ENCODE measurements around the gene ADGRD1. TPM values are rescaled to one million over a fixed set of nuclear protein-coding genes. Genes with fewer than 3 reads are reported as not detected.
"Not testable (repeated sequence)": the region's sequence is repeated elsewhere in the genome, so short reads cannot be mapped to it uniquely, and the experiment has no call there.

ADGRD1 gene
- 10 to 100 TPM in 2 of 3 donors, 1 to 10 TPM in 1; 3.3 to 11.0 (median 10.3) TPM for polyA plus RNA-seq

DNA sequence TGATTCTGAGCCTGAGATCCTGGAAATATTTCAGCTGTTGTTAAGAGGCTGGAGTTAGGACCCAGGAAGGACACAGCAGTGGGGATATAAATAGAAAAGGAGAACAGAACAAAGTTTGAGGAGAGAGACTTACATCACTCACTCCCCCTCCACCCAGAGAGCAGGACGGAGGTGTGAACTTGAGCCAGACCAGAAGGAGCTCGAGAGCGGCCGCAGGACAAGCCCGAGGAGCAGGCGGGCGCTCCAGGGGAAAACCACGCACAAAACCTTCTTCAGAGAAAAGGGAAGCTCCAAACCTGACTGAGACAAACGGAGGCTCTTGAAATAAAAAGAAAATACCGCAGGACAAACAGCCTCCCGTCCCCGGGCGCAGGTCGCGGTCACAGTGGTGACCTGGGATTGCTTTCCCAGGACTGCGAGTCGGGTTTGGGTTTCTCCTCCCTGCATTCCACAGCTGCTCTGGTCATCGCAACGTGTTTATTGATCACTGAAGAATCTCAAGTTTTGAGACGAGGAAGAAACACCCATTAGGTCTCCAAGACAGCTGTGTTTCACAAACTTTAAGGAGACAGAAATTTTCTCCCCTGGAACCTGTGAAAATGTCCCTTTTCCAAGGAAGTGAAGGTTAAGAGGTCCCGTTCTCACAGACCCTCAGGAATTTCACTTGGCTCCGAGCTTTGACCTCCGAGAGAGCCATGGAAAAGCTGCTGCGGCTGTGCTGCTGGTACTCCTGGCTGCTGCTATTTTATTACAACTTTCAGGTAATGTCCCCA, at the start of gene ADGRD1:
Gene ADGRD1 (plus strand): TSS at position 137 of the 773 bp plus-strand sequence. CDS start 559 bp downstream, at position 696.
- WGBS, 3 donors = 4 to 5% (median 5%) methylated on average over 24 of the region's 24 CpGs
- no peak within 1 kb of the TSS for H3K27ac ChIP-seq (ENCODE audit: low read depth, low read length)

DNA sequence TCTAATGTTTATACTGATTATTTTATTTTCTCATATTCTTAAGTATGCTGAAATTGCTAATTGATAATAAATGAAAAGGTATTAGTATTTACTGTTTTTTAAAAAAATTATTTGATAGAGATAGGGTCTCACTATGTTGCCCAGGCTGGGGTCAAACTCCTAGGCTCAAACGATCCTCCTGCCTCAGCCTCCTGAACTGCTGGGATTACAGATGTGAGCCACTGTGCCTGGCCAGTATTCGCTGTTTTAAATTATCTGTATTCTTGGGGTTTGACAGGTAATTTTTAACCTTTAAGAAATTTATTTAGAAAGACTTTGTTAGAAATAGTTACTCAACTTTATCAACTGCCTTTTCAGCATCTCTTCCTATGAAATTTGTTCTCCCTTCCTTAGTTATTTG, 49.6 kb upstream of the ADGRD1 start:
- no peak overlapping the region for H3K27ac ChIP-seq (ENCODE audit: low read depth, low read length)
- WGBS, 3 donors = 78 to 92% (median 87%) methylated on average over 2 of the region's 2 CpGs

DNA sequence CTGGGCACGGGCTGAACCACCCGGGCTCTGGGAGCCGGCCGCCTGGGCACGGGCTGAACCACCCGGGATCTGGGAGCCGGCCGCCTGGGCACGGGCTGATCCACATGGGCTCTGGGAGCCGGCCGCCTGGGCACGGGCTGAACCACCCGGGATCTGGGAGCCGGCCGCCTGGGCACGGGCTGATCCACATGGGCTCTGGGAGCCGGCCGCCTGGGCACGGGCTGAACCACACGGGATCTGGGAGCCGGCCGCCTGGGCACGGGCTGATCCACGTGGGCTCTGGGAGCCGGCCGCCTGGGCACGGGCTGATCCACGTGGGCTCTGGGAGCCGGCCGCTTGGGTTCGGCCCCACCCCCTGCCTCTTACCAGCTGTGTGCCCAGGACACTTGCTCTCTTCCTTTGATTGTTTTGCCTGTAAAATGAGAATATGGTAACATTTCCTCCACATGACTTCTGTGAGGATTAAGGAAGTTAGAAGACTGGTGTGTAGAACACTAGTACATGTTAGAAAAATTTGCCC, 48.7 kb upstream of the ADGRD1 start:
- 85 to 94% (median 86%) methylated on average over 22 to 31 of the region's 31 CpGs for WGBS, 3 donors

DNA sequence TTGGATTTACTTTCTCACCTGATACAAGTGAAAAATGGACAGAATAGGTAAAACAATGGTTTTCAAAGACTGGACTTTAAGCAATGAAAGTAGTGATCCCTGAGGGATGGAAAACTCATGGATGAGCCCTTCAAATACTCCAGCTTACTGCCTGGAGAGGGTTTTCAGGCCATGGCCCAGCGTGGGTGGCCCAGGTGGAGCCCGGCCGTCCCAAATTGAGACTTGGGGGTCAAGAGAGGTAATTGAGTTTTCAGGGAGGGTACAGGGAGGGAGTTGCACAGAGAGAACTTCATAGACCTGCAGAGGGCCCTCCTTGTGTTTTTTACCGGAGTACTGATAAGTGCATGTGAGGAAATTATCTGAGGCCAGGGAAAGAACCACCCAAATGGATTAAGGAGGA, 44.6 kb upstream of the ADGRD1 start:
- 82 to 93% (median 91%) methylated on average over 4 of the region's 4 CpGs for WGBS, 3 donors
- no peak overlapping the region for H3K27ac ChIP-seq (ENCODE audit: low read depth, low read length)

More for the DNA sequence above, 48.7 kb upstream of the ADGRD1 start:
- not testable (repeated sequence) for H3K27ac ChIP-seq (ENCODE audit: low read depth, low read length)

DNA sequence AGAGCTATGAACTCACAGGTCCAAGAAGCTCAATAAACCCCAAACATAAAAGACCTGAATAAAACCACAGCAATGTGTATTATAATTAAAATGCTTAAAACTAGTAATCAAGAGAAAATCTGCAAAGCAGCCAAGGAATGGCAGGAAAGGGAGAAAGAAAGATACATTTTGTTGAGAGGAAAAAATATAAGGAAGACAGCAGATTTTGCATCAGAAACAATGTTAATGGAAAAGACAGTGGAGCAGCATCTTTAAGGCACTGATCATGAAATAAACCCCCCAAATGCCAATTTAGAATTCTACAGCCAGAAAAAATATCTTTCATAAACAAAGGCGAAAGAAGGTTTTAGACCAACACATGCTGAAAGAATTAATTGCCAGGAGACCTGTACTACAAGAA, 42.5 kb upstream of the ADGRD1 start:
- H3K27ac ChIP-seq (ENCODE audit: low read depth, low read length) = no peak overlapping the region
- 5 to 44% (median 35%) methylated on average over 1 of the region's 1 CpG for WGBS, 3 donors

DNA sequence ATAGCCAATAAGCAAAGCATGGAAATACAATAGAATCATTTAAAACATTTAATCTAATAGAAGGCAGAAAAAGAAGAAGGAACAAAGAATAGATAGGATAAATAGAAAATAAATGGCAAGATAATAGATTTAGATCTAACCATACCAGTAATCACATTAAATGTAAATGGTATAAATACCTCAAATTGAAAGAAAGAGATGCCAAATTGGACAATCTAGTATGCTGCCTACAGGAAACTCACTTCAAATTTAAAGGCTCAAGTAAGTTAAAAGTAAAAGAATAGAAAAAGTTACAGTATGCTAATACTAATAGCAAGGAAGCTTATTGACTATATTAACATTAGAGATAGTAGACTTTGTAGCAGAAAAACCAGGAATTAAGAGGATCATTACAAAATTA, 41.8 kb upstream of the ADGRD1 start:
- no peak overlapping the region for H3K27ac ChIP-seq (ENCODE audit: low read depth, low read length)

DNA sequence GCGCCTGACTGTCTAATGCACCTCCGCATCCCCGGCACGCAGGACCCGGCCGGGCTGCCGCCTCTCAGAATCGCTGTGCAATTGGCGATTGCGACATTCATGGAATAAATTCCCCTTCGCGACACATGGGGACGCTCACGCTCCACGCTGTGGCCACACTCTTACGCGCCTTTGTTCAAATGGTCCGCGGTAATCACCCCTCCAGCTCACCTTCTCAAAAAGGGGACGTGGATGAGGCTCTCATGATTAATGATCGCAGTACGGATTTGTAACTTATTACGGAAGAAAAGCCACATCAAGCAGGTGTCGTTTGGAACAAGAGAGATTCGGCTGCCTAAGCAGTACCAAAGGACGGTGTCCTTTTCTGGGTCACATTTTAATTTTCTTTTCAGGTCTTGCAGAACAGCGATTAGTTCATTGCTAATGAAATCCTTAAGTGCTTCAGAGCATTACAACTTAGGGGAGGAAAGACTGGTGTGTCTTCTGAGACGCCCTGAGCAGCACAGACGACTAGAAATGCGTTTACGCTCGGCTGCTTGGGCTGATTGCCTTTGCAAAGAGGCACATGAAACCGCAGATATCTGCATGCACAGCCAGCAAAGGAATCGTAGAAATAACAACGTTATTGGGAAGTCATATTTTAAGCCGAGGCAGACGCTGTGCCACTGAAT, 37.3 kb upstream of the ADGRD1 start:
- 10 to 18% (median 14%) methylated on average over 37 of the region's 37 CpGs for WGBS, 3 donors
- no peak overlapping the region for H3K27ac ChIP-seq (ENCODE audit: low read depth, low read length)

DNA sequence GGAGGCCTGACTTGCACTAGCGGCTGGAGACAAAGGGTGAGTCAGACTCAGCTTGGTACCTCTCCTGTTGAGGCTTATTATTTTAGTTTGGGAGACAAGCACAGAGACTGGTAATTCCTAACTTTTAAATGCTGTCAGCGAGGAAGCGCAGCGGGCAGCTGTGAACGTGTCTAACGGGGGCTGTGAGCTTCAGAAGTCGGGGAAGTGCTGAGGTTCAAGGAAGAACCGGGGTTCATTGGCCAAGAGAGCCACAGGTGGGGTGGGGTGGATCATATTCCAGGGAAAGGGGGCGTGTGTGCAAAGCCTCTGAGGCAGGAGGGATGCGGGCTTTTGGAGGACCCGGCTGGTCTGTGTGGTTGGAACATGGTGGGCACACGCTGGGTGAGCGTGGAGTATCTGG, 36.1 kb upstream of the ADGRD1 start:
- WGBS, 3 donors = 86 to 95% (median 92%) methylated on average over 13 of the region's 13 CpGs
- no peak overlapping the region for H3K27ac ChIP-seq (ENCODE audit: low read depth, low read length)

DNA sequence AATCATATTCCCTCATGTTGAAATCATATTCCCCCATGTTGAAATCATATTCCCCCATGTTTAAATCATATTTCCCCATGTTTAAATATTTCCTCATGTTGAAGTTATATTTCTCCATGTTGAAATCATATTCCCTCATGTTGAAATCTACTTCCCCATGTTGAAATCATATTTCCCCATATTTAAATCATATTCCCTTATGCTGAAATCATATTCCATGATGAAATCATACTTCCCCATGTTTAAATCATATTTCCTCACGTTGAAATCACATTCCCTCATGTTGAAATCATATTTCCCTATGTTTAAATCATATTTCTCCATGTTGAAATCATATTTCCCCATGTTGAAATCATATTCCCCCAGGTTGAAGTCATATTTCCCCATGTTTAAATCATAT, 34.6 kb upstream of the ADGRD1 start:
- no peak overlapping the region for H3K27ac ChIP-seq (ENCODE audit: low read depth, low read length)
- 41 to 45% (median 43%) methylated on average over 1 of the region's 1 CpG for WGBS, 3 donors

DNA sequence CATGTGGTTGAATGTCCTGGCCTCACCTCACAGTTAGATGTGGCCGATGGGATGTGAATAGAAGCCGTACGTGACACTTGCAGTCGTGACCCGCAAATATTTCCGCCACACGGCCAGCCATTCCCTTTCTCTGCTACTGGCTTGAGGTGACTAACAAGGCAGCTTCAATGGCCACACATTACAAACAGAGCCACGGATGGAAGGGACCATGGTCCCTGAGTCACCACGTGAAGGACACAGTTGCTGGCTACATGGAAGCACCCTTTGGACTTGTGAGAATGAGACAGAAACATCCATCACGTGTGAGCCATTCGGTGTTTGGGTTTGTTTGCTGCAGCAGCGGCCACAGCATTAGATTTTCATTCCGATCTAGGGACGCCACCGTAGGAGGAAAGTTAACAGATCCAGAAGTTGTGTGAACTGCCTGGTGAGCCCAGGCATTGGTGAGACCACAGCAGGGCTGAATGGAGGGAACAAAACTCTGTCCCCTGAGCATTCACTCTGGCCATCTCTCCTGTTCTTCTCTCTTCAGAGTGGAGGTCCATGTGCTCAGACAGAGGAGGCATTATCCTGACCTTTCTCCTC, 33.5 kb upstream of the ADGRD1 start:
- WGBS, 3 donors = 71 to 81% (median 73%) methylated on average over 15 of the region's 15 CpGs
- H3K27ac ChIP-seq (ENCODE audit: low read depth, low read length) = no peak overlapping the region

DNA sequence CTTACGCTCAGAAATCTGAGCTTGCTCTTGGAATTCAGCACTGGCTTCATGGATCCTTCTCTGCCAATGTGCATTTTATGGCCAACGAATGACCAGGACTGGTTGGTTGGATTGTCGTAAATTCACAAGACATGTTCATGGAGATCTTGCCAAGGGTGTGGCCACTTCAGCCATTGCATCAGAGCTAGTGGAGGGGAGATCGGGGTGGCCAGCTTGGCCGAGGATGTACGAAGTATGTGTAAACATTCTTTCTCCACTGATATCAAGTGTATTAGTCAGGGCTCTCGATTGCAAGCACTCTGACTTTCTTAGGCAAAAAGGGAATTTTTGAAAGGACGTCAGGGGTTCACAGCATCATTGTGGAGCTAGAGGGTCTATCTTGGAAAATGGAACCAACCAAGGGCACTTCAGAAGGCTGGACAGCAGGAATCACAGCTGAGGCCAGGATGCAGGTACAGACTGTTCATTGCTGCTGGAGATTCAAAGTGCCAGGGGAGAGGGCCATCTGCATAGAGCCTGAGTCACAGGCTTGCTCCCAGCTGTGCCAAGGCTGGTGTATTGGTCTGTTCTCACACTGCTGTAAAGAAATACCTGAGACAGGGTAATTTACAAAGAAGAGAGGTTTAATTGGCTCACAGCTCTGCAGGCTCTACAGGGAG, 32.9 kb upstream of the ADGRD1 start:
- no peak overlapping the region for H3K27ac ChIP-seq (ENCODE audit: low read depth, low read length)
- WGBS, 3 donors = 45 to 48% (median 46%) methylated on average over 8 of the region's 8 CpGs

DNA sequence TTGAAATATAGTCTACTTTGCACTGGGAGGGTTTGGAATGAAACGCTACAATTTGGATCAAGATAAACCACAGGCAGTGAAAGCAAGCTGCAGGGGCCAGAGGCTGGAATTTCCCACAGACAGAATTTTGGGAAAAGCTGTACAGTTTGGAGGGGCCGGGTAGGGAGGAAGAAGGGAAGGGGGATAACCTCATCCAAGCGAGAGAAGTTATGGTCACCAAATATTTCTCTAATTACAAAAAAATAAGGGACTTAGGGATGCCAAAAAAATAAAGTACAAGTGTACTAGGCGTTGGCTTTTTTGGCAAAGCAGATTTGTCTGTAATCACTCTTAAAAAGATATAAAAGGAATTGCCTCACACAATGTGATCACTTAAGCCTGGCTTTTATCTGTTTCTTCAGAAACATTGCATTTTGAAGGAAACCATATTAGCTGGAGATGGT, 31.2 kb upstream of the ADGRD1 start:
- WGBS, 3 donors = 43 to 48% (median 48%) methylated on average over 4 of the region's 4 CpGs
- H3K27ac ChIP-seq (ENCODE audit: low read depth, low read length) = no peak overlapping the region

DNA sequence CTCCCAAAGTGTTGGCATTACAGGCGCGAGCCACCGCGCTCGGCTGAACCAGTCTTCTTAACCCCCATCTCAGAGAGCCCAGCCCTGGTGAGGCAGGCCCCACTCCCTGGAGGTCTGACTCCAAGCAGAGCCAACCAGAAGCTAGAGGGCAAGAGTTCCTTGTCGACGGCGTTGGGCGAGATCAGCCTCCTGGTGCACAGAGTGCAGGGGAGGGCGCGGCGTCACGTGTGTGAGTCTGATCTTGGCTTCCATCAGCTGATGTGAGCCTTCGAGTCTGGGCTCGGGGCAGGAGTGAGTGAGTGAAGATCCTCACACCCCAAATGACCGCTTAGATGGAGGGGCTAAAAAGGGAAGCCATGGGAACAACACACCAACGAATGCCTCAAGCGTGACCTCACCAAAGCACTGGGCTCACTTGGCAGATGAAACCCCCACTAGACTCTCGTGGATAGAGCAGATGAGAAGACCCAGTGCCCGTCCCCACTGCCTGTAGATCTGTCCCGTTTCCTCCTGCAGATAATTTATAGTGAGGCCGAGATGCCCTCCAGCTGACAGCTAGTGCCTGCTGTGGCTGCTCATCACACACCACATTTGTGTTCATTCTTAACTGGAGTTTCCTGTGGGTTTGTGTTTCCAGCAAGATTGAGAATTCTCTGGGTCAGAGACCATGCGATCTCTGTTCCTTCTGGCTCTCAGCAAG, 28.6 kb upstream of the ADGRD1 start:
- WGBS, 3 donors = 78 to 82% (median 81%) methylated on average over 23 of the region's 23 CpGs
- no peak overlapping the region for H3K27ac ChIP-seq (ENCODE audit: low read depth, low read length)

DNA sequence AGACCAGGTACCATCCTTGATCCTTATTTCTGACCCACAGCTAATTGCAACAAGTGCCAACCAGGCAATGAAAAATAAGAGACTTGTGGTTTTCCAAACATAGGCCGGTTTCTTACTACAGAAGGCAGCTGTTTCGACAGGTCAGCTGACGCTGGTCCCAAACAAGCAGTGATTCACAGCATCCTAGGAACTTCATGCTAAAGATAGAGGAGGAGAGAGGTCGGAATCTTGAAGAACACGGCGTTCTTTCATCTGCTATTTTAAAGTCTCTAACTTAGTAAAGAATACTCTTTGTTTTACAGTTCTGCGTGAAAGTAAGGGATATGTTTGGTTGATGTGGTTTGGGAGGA, 28.1 kb upstream of the ADGRD1 start:
- WGBS, 3 donors = 71 to 78% (median 76%) methylated on average over 7 of the region's 7 CpGs
- H3K27ac ChIP-seq (ENCODE audit: low read depth, low read length) = no peak overlapping the region

DNA sequence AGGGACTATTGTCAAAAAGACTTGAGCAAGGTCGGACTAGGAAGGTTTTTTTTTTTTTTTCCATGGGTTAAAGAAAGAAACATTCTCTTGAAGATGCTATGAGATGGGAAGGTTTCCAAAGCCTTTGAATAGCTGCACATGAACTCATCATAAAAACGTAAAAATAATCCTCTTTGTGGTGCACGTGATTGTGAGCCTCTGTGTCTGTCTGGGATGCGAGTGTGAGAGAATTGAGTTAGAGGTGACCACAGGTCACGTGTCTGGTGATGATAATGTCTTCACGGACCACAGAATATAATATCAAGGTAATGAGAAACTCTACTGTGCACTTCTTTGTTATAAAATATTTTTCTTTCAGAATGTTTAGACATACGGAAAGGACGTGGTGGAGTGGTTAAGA, 24.3 kb upstream of the ADGRD1 start:
- H3K27ac ChIP-seq (ENCODE audit: low read depth, low read length) = no peak overlapping the region
- WGBS, 3 donors = 60 to 73% (median 64%) methylated on average over 8 of the region's 8 CpGs

DNA sequence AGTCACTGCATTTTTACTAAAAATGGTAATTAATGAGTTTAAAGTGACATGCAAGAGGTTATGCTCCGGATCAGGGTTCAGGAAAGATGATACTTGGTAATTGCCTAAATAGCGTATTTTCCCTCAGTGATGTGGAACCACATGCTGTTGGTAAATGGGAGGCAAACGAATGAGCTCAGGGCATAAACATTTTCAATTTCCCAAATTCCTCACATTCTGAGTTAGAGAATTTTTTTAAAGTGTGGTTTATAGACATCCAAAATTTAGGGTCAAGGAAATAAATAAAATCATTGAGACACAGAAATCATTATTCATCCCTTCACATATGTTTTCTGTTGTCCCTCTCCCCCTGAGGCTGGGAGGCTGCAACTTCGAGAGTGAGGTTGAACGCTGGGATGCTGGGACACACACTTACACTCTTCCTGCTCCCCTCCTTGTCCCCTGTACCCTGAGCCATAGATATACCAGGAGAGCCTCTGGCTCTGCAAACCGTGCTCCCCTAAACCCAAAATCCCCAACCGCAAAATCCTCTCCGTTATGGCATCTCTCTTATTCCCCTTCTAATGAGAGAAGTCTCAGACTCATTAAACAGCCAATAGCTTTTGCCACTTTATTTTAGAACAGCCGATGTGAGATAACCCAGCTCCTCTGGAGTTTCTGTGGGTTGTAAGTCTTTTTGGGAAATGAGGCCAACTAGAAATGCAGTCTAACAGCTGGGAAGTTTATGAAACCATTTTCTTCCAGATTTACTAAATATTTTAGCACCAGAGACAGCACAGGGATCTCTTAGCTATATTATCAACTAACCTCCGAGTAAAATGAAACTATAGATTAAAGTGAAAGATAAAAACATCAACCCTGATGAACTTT, 21.4 kb upstream of the ADGRD1 start:
- WGBS, 3 donors = 54 to 60% (median 56%) methylated on average over 10 of the region's 10 CpGs
- H3K27ac ChIP-seq (ENCODE audit: low read depth, low read length) = no peak overlapping the region

DNA sequence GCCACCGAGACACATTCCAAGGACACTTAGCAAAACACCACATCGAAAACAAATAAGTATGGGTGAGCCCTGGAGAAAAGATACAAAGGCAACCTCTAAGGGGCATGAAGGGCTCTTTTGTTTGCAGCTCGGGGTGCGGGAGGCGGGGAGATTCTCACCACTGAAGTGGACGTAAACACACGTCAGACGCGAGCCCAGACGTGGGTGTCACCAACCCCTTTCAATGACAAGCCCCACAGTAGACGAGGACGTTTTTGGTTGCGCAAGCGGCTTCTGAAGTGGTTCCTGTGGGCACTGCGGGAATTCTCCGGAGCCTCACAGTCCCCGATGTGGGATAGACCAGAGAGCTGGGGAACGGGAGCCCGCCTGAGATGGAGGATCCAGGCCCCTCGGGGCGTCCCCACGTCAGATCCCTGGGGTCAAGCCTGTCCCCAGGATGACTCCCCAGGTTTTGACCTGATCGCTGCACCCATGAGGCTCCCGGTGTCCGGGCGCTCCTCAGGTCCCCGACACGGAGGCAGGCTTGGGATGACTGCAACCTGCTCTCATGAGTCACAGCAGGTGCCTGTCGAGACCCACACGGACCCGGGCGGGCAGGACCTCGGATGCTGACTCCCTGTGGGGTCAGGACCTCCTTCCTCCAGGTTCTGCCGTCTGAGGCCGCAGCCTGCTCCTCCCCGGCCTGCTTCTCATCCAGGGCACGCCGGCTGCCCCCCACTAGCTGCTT, 20.3 kb upstream of the ADGRD1 start:
- no peak overlapping the region for H3K27ac ChIP-seq (ENCODE audit: low read depth, low read length)
- WGBS, 3 donors = 66 to 77% (median 72%) methylated on average over 36 to 38 of the region's 38 CpGs

Measured in adipose tissue (tissue), 3 donors.